Measurements from ENCODE around the gene MTFR1L. TPM values are rescaled to one million over a fixed set of nuclear protein-coding genes. Genes with fewer than 3 reads are reported as not detected.

MTFR1L gene
- total RNA-seq, 1 donor from 2014 or later, result 44.6 TPM

- H3K4me3 Mint-ChIP-seq (ENCODE audit: unreplicated experiment), result no peak overlapping the region
- peak overlapping the region; percentile 18 for H3K27ac Mint-ChIP-seq (ENCODE audit: unreplicated experiment)
These were observed 43.9 kb downstream of the MTFR1L start for GRCh38 chr1:25863486-25864262.

GRCh38 chr1:25864434-25864833, 44.7 kb downstream of the MTFR1L start:
- no peak overlapping the region for H3K27ac Mint-ChIP-seq (ENCODE audit: unreplicated experiment)
- Histone ChIP-seq H2AFZ (ENCODE audit: low read depth, low read length) (no peak overlapping the region), H3K9me3 (ENCODE audit: insufficient read depth, low read depth, low read length) (no peaks in the 10 kb centered on the region), H3K27me3 (ENCODE audit: insufficient read depth, low read length) (no peaks in the 10 kb centered on the region), H3K4me2 (ENCODE audit: low read length) (no peak overlapping the region), H3K4me3 (ENCODE audit: insufficient read depth, low read depth, low read length) (no peak overlapping the region), H3K4me1 (ENCODE audit: insufficient read depth, low read length) (peaks cover 2% of the 10 kb centered on the region), H4K20me1 (ENCODE audit: insufficient read depth, low read length) (peaks cover 11% of the 10 kb centered on the region), H3K9ac (ENCODE audit: low read length) (no peak overlapping the region), H3K27ac (ENCODE audit: low read depth, low read length) (no peak overlapping the region), H3K79me2 (ENCODE audit: insufficient read depth, low read length) (no peaks in the 10 kb centered on the region), H3K36me3 (ENCODE audit: insufficient read depth, low read length) (peaks cover 6% of the 10 kb centered on the region)
- H3K9me3 Mint-ChIP-seq (ENCODE audit: unreplicated experiment), result no peaks in the 10 kb centered on the region
- FAIRE-seq (no peak), DNase-seq (ENCODE audit: low read depth) (no peak)
- TF ChIP-seq EZH2 (IDR thresholded peaks at IDR 0.05; ENCODE audit: insufficient read depth, low read length) (no peak), CTCF (IDR thresholded peaks at IDR 0.05; ENCODE audit: insufficient read depth, low read depth, low read length) (no peak)
- H3K27me3 Mint-ChIP-seq (ENCODE audit: low read depth, unreplicated experiment), result no peaks in the 10 kb centered on the region
- H3K36me3 Mint-ChIP-seq (ENCODE audit: low read depth, unreplicated experiment), result peaks cover 11% of the 10 kb centered on the region
- H3K4me3 Mint-ChIP-seq (ENCODE audit: unreplicated experiment), result no peak overlapping the region
- peaks cover 6% of the 10 kb centered on the region for H3K4me1 Mint-ChIP-seq (ENCODE audit: low read depth, unreplicated experiment)

More at GRCh38 chr1:25863486-25864262, 43.9 kb downstream of the MTFR1L start:
- H3K9ac ChIP-seq (ENCODE audit: low read length), result no peak overlapping the region
- H2AFZ ChIP-seq (ENCODE audit: low read depth, low read length), result no peak overlapping the region
- peaks cover 6% of the 10 kb centered on the region for H3K4me1 ChIP-seq (ENCODE audit: insufficient read depth, low read length)
- FAIRE-seq (no peak), DNase-seq (ENCODE audit: low read depth) (no peak)
- H3K36me3 ChIP-seq (ENCODE audit: insufficient read depth, low read length), result peaks cover 6% of the 10 kb centered on the region
- no peak overlapping the region for H3K4me2 ChIP-seq (ENCODE audit: low read length)
- H3K9me3 Mint-ChIP-seq (ENCODE audit: unreplicated experiment), result no peaks in the 10 kb centered on the region
- no peaks in the 10 kb centered on the region for H3K27me3 Mint-ChIP-seq (ENCODE audit: low read depth, unreplicated experiment)
- H3K27me3 ChIP-seq (ENCODE audit: insufficient read depth, low read length), result no peaks in the 10 kb centered on the region
- no peaks in the 10 kb centered on the region for H3K9me3 ChIP-seq (ENCODE audit: insufficient read depth, low read depth, low read length)
- peaks cover 10% of the 10 kb centered on the region for H3K4me1 Mint-ChIP-seq (ENCODE audit: low read depth, unreplicated experiment)
- peaks cover 11% of the 10 kb centered on the region for H3K36me3 Mint-ChIP-seq (ENCODE audit: low read depth, unreplicated experiment)
- TF ChIP-seq EZH2 (IDR thresholded peaks at IDR 0.05; ENCODE audit: insufficient read depth, low read length) (no peak), CTCF (IDR thresholded peaks at IDR 0.05; ENCODE audit: insufficient read depth, low read depth, low read length) (no peak)
- H3K79me2 ChIP-seq (ENCODE audit: insufficient read depth, low read length), result peaks cover 4% of the 10 kb centered on the region
- H3K4me3 ChIP-seq (ENCODE audit: insufficient read depth, low read depth, low read length), result no peak overlapping the region
- peaks cover 11% of the 10 kb centered on the region for H4K20me1 ChIP-seq (ENCODE audit: insufficient read depth, low read length)
- no peak overlapping the region for H3K27ac ChIP-seq (ENCODE audit: low read depth, low read length)

- no peak for DNase-seq (ENCODE audit: low read depth)
- no peaks in the 10 kb centered on the region for H3K4me1 ChIP-seq (ENCODE audit: insufficient read depth, low read length)
- peaks cover 3% of the 10 kb centered on the region for H3K4me1 Mint-ChIP-seq (ENCODE audit: low read depth, unreplicated experiment)
- H3K27ac Mint-ChIP-seq (ENCODE audit: unreplicated experiment), result peak overlapping the region; percentile 48
- no peaks in the 10 kb centered on the region for H3K27me3 ChIP-seq (ENCODE audit: insufficient read depth, low read length)
- no peak for FAIRE-seq
- H2AFZ ChIP-seq (ENCODE audit: low read depth, low read length), result no peak overlapping the region
- no peaks in the 10 kb centered on the region for H3K9me3 Mint-ChIP-seq (ENCODE audit: unreplicated experiment)
- no peak overlapping the region for H3K27ac ChIP-seq (ENCODE audit: low read depth, low read length)
- no peak overlapping the region for H3K4me2 ChIP-seq (ENCODE audit: low read length)
- H3K36me3 ChIP-seq (ENCODE audit: insufficient read depth, low read length), result peaks cover 6% of the 10 kb centered on the region
- no peaks in the 10 kb centered on the region for H3K27me3 Mint-ChIP-seq (ENCODE audit: low read depth, unreplicated experiment)
- no peaks in the 10 kb centered on the region for H3K9me3 ChIP-seq (ENCODE audit: insufficient read depth, low read depth, low read length)
- H3K36me3 Mint-ChIP-seq (ENCODE audit: low read depth, unreplicated experiment), result peaks cover 10% of the 10 kb centered on the region
- H4K20me1 ChIP-seq (ENCODE audit: insufficient read depth, low read length), result peaks cover 11% of the 10 kb centered on the region
- H3K4me3 ChIP-seq (ENCODE audit: insufficient read depth, low read depth, low read length), result no peak overlapping the region
- H3K79me2 ChIP-seq (ENCODE audit: insufficient read depth, low read length), result no peaks in the 10 kb centered on the region
- H3K4me3 Mint-ChIP-seq (ENCODE audit: unreplicated experiment), result no peak overlapping the region
- no peak overlapping the region for H3K9ac ChIP-seq (ENCODE audit: low read length)
- no peak for TF ChIP-seq EZH2 (IDR thresholded peaks at IDR 0.05; ENCODE audit: insufficient read depth, low read length)
- no peak for TF ChIP-seq CTCF (IDR thresholded peaks at IDR 0.05; ENCODE audit: insufficient read depth, low read depth, low read length)
These were observed 46.5 kb downstream of the MTFR1L start for GRCh38 chr1:25866288-25866687.
